MM.1S (cell line): ENCODE measurements around the gene EID2.

Source experiments
- DNase-seq: peaks from one replicate; pipeline ENCODE4 v3.0.0-alpha.2; 2015
- H2AFZ ChIP-seq: fragments of 300-600 bp; sonication (generic); 2 replicates; pipeline ENCODE4 v1.6.0; 2016; ENCODE audit warnings: antibody characterized with exemption, low read length
- H3F3A ChIP-seq: fragments of 300-600 bp; sonication (generic); 2 replicates; pipeline ENCODE4 v1.6.1; 2016; ENCODE audit warnings: mild to moderate bottlenecking, antibody characterized with exemption, low read length, moderate library complexity, mixed read lengths; ENCODE audit not compliant: insufficient read depth
- H3K27ac ChIP-seq: fragments of 300-600 bp; sonication (generic); 2 replicates; pipeline ENCODE4 v1.5.1; 2016; ENCODE audit warnings: mild to moderate bottlenecking, low read length
- H3K27me3 ChIP-seq: fragments of 300-600 bp; sonication (generic); replicated peaks from 2 replicates; pipeline ENCODE4 v1.6.0; 2016; ENCODE audit warnings: low read length; ENCODE audit not compliant: insufficient read depth
- H3K36me3 ChIP-seq: fragments of 300-600 bp; sonication (generic); replicated peaks from 2 replicates; pipeline ENCODE4 v1.6.1; 2016; ENCODE audit warnings: mild to moderate bottlenecking, low read length, mixed read lengths; ENCODE audit not compliant: insufficient read depth
- H3K4me1 ChIP-seq: fragments of 300-600 bp; sonication (generic); 2 replicates; pipeline ENCODE4 v1.6.1; 2016; ENCODE audit warnings: low read length, mixed read lengths
- H3K4me2 ChIP-seq: fragments of 300-600 bp; sonication (generic); 2 replicates; pipeline ENCODE4 v1.6.0; 2016; ENCODE audit warnings: low read depth, low read length
- H3K4me3 ChIP-seq: fragments of 300-600 bp; sonication (generic); 2 replicates; pipeline ENCODE4 v1.5.1; 2016; ENCODE audit warnings: low read length, mixed read lengths
- H3K79me2 ChIP-seq: fragments of 300-600 bp; sonication (generic); 2 replicates; pipeline ENCODE4 v1.6.1; 2016; ENCODE audit warnings: mixed run types, low read length, mixed read lengths
- H3K9ac ChIP-seq: fragments of 300-600 bp; sonication (generic); 2 replicates; pipeline ENCODE4 v1.6.1; 2016; ENCODE audit warnings: low read length, mixed read lengths
- H3K9me2 ChIP-seq: fragments of 300-600 bp; sonication (generic); replicated peaks from 2 replicates; pipeline ENCODE4 v1.6.1; 2016; ENCODE audit warnings: mild to moderate bottlenecking, low read length, mixed read lengths; ENCODE audit not compliant: insufficient read depth
- H3K9me3 ChIP-seq: fragments of 300-600 bp; sonication (generic); replicated peaks from 2 replicates; pipeline ENCODE4 v1.6.1; 2016; ENCODE audit warnings: mild to moderate bottlenecking, low read length, mixed read lengths; ENCODE audit not compliant: insufficient read depth
- H4K20me1 ChIP-seq: fragments of 300-600 bp; sonication (generic); 2 replicates; pipeline ENCODE4 v1.6.1; 2016; ENCODE audit warnings: mild to moderate bottlenecking, low read length, moderate library complexity, mixed read lengths; ENCODE audit not compliant: insufficient read depth
- CTCF ChIP-seq: fragments of 300-600 bp; sonication (generic); IDR thresholded peaks from 2 replicates; pipeline ENCODE4 v1.5.1; 2016; ENCODE audit warnings: antibody characterized with exemption, low read length, mixed read lengths
- EZH2 ChIP-seq: fragments of 300-600 bp; sonication (generic); optimal IDR thresholded peaks from 2 replicates; pipeline ENCODE3; 2017; ENCODE audit warnings: low read depth, mild to moderate bottlenecking, antibody characterized with exemption, low read length, mixed read lengths
- EZH2phosphoT487 ChIP-seq: fragments of 300-600 bp; sonication (generic); IDR thresholded peaks from 2 replicates; pipeline ENCODE4 v1.6.1; 2018; ENCODE audit warnings: antibody characterized with exemption, low read length

The EID2 gene

GRCh38 chr19:39566064-39566463, 26.1 kb upstream of the EID2 start:
- no peak for TF ChIP-seq EZH2phosphoT487
- TF ChIP-seq EZH2 = no peak
- TF ChIP-seq CTCF = no peak
- no peaks in the 10 kb centered on the region for H3K9me3 ChIP-seq
- H3K4me3 ChIP-seq = no peak overlapping the region
- no peak overlapping the region for H2AFZ ChIP-seq
- H3K27ac ChIP-seq = no peak overlapping the region
- no peaks in the 10 kb centered on the region for H3K4me1 ChIP-seq
- no peak overlapping the region for H3K9ac ChIP-seq
- no peaks in the 10 kb centered on the region for H3K9me2 ChIP-seq
- H3K4me2 ChIP-seq = no peak overlapping the region
- no peak for DNase-seq
- no peaks in the 10 kb centered on the region for H3K79me2 ChIP-seq
- no peaks in the 10 kb centered on the region for H3K36me3 ChIP-seq
- no peaks in the 10 kb centered on the region for H3F3A ChIP-seq
- H4K20me1 ChIP-seq = no peaks in the 10 kb centered on the region
- no peaks in the 10 kb centered on the region for H3K27me3 ChIP-seq

GRCh38 chr19:39563408-39563807, 23.4 kb upstream of the EID2 start:
- Histone ChIP-seq H3K79me2 (no peaks in the 10 kb centered on the region), H3K36me3 (no peaks in the 10 kb centered on the region), H3K4me3 (no peak overlapping the region), H3F3A (no peaks in the 10 kb centered on the region), H3K9ac (no peak overlapping the region), H3K9me3 (no peaks in the 10 kb centered on the region), H3K4me2 (no peak overlapping the region), H4K20me1 (no peaks in the 10 kb centered on the region), H3K4me1 (peaks cover 5% of the 10 kb centered on the region), H3K27me3 (no peaks in the 10 kb centered on the region), H2AFZ (no peak overlapping the region), H3K9me2 (no peaks in the 10 kb centered on the region), H3K27ac (no peak overlapping the region)
- TF ChIP-seq EZH2phosphoT487 = no peak
- TF ChIP-seq CTCF = no peak
- no peak for TF ChIP-seq EZH2
- DNase-seq = no peak

GRCh38 chr19:39558624-39559117, 18.7 kb upstream of the EID2 start:
- no peaks in the 10 kb centered on the region for H3K9me3 ChIP-seq
- no peaks in the 10 kb centered on the region for H4K20me1 ChIP-seq
- no peak overlapping the region for H2AFZ ChIP-seq
- no peaks in the 10 kb centered on the region for H3K27me3 ChIP-seq
- TF ChIP-seq EZH2 (no peak), CTCF (no peak), EZH2phosphoT487 (no peak)
- H3K27ac ChIP-seq = no peak overlapping the region
- peaks cover 11% of the 10 kb centered on the region for H3F3A ChIP-seq
- no peaks in the 10 kb centered on the region for H3K36me3 ChIP-seq
- 0 out of 2 replicates have a peak overlapping the region, but pooled peaks have one; percentile 9 for H3K4me3 ChIP-seq
- H3K4me1 ChIP-seq = peaks cover 18% of the 10 kb centered on the region
- H3K79me2 ChIP-seq = no peaks in the 10 kb centered on the region
- peak overlapping the region; percentile 51 for H3K4me2 ChIP-seq
- H3K9me2 ChIP-seq = no peaks in the 10 kb centered on the region
- peak; percentile 19 for DNase-seq
- no peak overlapping the region for H3K9ac ChIP-seq
